ENCODE results near the gene SEMA3B.

- TF ChIP-seq POLR2A (IDR thresholded peaks at IDR 0.05): peak in 1 of 4 donors; percentile 5
- TF ChIP-seq, protein P1, sequence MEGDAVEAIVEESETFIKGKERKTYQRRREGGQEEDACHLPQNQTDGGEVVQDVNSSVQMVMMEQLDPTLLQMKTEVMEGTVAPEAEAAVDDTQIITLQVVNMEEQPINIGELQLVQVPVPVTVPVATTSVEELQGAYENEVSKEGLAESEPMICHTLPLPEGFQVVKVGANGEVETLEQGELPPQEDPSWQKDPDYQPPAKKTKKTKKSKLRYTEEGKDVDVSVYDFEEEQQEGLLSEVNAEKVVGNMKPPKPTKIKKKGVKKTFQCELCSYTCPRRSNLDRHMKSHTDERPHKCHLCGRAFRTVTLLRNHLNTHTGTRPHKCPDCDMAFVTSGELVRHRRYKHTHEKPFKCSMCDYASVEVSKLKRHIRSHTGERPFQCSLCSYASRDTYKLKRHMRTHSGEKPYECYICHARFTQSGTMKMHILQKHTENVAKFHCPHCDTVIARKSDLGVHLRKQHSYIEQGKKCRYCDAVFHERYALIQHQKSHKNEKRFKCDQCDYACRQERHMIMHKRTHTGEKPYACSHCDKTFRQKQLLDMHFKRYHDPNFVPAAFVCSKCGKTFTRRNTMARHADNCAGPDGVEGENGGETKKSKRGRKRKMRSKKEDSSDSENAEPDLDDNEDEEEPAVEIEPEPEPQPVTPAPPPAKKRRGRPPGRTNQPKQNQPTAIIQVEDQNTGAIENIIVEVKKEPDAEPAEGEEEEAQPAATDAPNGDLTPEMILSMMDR (IDR thresholded peaks at IDR 0.05): no peak
Observed at GRCh38 chr3:50299929-50300680, 31.2 kb downstream of the SEMA3B start.
